ENCODE measurements around the gene UNC119. TPM values are rescaled to one million over a fixed set of nuclear protein-coding genes. Genes with fewer than 3 reads are reported as not detected.

Gene UNC119
- total RNA-seq, 1 donor, result 23.2 TPM

DNA sequence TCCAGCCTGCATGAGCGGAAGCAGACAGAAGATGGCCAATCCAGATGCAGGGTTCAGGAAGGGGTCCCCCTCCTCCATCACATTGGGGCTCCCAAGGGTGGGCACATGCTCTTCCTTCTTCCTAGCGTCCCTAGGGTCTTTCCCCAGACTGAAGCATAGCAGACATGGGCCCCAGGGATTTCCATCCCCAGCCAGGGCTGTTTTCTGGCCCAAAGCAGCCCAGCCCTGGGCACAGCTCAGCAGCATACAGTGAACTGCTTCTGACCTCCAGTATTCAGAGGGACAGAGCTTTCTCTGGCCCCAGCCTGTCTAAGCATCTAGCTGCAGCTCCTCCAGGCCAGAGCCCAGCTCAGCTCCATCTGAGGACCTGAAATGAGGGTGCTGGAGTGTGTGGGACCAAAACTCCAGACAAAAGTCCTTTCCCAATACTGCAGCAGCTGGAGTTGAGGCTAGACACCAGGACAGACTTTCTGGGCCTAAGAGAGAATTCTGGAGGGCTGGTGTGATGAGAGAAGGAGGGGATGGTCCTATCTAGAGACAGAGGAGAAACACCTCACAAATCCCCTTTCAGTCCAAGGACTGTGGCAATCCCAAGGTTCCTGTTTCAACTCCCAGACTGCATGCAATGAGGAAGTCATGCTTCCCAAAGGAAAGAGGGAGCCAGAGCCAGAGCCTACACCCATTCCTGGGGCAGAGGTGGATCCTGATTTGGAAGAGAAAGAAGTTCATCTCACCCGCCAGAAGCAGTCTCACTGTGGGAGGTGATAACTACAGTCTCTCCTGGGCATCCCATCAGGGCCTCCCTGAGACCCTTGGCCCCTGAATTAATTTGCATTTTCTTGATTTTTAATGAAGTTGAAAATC is 50.8 kb downstream of the UNC119 start:
- Histone ChIP-seq H3K9me3 (ENCODE audit: low read depth, low read length) (no peaks in the 10 kb centered on the region), H3K4me1 (ENCODE audit: insufficient read depth, low read length) (no peaks in the 10 kb centered on the region), H3K27me3 (ENCODE audit: insufficient read depth, low read length) (peaks cover 37% of the 10 kb centered on the region), H3K4me2 (ENCODE audit: insufficient read depth, low read length) (no peak overlapping the region), H3K27ac (ENCODE audit: low read depth, low read length) (no peak overlapping the region), H3K36me3 (ENCODE audit: insufficient read depth, low read length) (no peaks in the 10 kb centered on the region), H3K79me2 (ENCODE audit: insufficient read depth, low read length) (no peaks in the 10 kb centered on the region), H2AFZ (ENCODE audit: low read length) (no peak overlapping the region), H4K20me1 (ENCODE audit: insufficient read depth, low read length) (no peaks in the 10 kb centered on the region), H3K4me3 (ENCODE audit: insufficient read depth, low read length) (no peak overlapping the region)
- TF ChIP-seq, protein P1, sequence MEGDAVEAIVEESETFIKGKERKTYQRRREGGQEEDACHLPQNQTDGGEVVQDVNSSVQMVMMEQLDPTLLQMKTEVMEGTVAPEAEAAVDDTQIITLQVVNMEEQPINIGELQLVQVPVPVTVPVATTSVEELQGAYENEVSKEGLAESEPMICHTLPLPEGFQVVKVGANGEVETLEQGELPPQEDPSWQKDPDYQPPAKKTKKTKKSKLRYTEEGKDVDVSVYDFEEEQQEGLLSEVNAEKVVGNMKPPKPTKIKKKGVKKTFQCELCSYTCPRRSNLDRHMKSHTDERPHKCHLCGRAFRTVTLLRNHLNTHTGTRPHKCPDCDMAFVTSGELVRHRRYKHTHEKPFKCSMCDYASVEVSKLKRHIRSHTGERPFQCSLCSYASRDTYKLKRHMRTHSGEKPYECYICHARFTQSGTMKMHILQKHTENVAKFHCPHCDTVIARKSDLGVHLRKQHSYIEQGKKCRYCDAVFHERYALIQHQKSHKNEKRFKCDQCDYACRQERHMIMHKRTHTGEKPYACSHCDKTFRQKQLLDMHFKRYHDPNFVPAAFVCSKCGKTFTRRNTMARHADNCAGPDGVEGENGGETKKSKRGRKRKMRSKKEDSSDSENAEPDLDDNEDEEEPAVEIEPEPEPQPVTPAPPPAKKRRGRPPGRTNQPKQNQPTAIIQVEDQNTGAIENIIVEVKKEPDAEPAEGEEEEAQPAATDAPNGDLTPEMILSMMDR (IDR thresholded peaks at IDR 0.05; ENCODE audit: extremely low read depth, low read depth, low read length), result no peak
- DNase-seq (ENCODE audit: insufficient read length, low spot score, missing footprints), result peak; percentile 82

- Histone ChIP-seq H4K20me1 (ENCODE audit: insufficient read depth, low read length) (no peaks in the 10 kb centered on the region), H3K4me1 (ENCODE audit: insufficient read depth, low read length) (no peaks in the 10 kb centered on the region), H3K36me3 (ENCODE audit: insufficient read depth, low read length) (no peaks in the 10 kb centered on the region), H3K4me3 (ENCODE audit: insufficient read depth, low read length) (no peak overlapping the region), H3K9me3 (ENCODE audit: low read depth, low read length) (no peaks in the 10 kb centered on the region), H3K79me2 (ENCODE audit: insufficient read depth, low read length) (no peaks in the 10 kb centered on the region), H3K27ac (ENCODE audit: low read depth, low read length) (no peak overlapping the region), H3K4me2 (ENCODE audit: insufficient read depth, low read length) (no peak overlapping the region), H2AFZ (ENCODE audit: low read length) (no peak overlapping the region), H3K27me3 (ENCODE audit: insufficient read depth, low read length) (peaks cover 33% of the 10 kb centered on the region)
- TF ChIP-seq, protein P1 (IDR thresholded peaks at IDR 0.05; ENCODE audit: extremely low read depth, low read depth, low read length), result no peak
- peak; percentile 58 for DNase-seq (ENCODE audit: insufficient read length, low spot score, missing footprints)
These were observed 51.6 kb downstream of the UNC119 start for GRCh38 chr17:28500712-28501379.

GRCh38 chr17:28499684-28500357 is 52.6 kb downstream of the UNC119 start:
- Histone ChIP-seq H3K79me2 (ENCODE audit: insufficient read depth, low read length) (no peaks in the 10 kb centered on the region), H3K4me1 (ENCODE audit: insufficient read depth, low read length) (no peaks in the 10 kb centered on the region), H3K4me2 (ENCODE audit: insufficient read depth, low read length) (no peak overlapping the region), H3K27me3 (ENCODE audit: insufficient read depth, low read length) (peaks cover 26% of the 10 kb centered on the region), H3K27ac (ENCODE audit: low read depth, low read length) (no peak overlapping the region), H3K4me3 (ENCODE audit: insufficient read depth, low read length) (no peak overlapping the region), H4K20me1 (ENCODE audit: insufficient read depth, low read length) (no peaks in the 10 kb centered on the region), H2AFZ (ENCODE audit: low read length) (no peak overlapping the region), H3K9me3 (ENCODE audit: low read depth, low read length) (no peaks in the 10 kb centered on the region), H3K36me3 (ENCODE audit: insufficient read depth, low read length) (no peaks in the 10 kb centered on the region)
- TF ChIP-seq, protein P1 (IDR thresholded peaks at IDR 0.05; ENCODE audit: extremely low read depth, low read depth, low read length), result no peak
- peak; percentile 77 for DNase-seq (ENCODE audit: insufficient read length, low spot score, missing footprints)

DNA sequence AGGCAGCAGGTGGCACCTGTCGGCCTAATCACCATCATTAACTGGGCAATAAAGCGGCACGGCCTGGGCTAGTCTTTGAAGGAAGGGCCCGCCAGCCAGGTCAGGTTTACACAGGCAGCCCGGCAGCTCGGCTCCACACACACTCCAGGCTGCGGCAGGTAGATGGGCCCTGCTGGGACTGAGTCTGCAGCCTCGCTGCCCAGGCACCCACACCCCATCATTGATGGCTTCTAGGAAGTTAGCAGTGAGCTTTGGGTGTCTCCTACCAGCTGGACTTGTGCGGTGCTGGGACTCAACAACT is 53.1 kb downstream of the UNC119 start:
- Histone ChIP-seq H3K79me2 (ENCODE audit: insufficient read depth, low read length) (no peaks in the 10 kb centered on the region), H3K4me2 (ENCODE audit: insufficient read depth, low read length) (no peak overlapping the region), H3K4me1 (ENCODE audit: insufficient read depth, low read length) (no peaks in the 10 kb centered on the region), H3K27ac (ENCODE audit: low read depth, low read length) (no peak overlapping the region), H3K36me3 (ENCODE audit: insufficient read depth, low read length) (no peaks in the 10 kb centered on the region), H4K20me1 (ENCODE audit: insufficient read depth, low read length) (no peaks in the 10 kb centered on the region), H3K9me3 (ENCODE audit: low read depth, low read length) (no peaks in the 10 kb centered on the region), H3K4me3 (ENCODE audit: insufficient read depth, low read length) (no peak overlapping the region), H2AFZ (ENCODE audit: low read length) (no peak overlapping the region), H3K27me3 (ENCODE audit: insufficient read depth, low read length) (peaks cover 22% of the 10 kb centered on the region)
- TF ChIP-seq, protein P1 (IDR thresholded peaks at IDR 0.05; ENCODE audit: extremely low read depth, low read depth, low read length), result no peak
- DNase-seq (ENCODE audit: insufficient read length, low spot score, missing footprints), result peak; percentile 53
